ENCODE measurements around the gene PYGO2.
A peak's percentile ranks its signal among the peaks of the same experiment; 100 is the strongest.
"Not testable (repeated sequence)": the region's sequence is repeated elsewhere in the genome, so short reads cannot be mapped to it uniquely, and the experiment has no call there.

The PYGO2 gene

GRCh38 chr1:154983776-154984466 lies 22.3 kb upstream of the PYGO2 start:
- TF ChIP-seq, protein P1, sequence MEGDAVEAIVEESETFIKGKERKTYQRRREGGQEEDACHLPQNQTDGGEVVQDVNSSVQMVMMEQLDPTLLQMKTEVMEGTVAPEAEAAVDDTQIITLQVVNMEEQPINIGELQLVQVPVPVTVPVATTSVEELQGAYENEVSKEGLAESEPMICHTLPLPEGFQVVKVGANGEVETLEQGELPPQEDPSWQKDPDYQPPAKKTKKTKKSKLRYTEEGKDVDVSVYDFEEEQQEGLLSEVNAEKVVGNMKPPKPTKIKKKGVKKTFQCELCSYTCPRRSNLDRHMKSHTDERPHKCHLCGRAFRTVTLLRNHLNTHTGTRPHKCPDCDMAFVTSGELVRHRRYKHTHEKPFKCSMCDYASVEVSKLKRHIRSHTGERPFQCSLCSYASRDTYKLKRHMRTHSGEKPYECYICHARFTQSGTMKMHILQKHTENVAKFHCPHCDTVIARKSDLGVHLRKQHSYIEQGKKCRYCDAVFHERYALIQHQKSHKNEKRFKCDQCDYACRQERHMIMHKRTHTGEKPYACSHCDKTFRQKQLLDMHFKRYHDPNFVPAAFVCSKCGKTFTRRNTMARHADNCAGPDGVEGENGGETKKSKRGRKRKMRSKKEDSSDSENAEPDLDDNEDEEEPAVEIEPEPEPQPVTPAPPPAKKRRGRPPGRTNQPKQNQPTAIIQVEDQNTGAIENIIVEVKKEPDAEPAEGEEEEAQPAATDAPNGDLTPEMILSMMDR (conservative IDR thresholded peaks at IDR 0.05): no peak
- no peak for TF ChIP-seq ZFX (IDR thresholded peaks at IDR 0.05)
- H3K27ac ChIP-seq: peak overlapping the region; percentile 82

DNA sequence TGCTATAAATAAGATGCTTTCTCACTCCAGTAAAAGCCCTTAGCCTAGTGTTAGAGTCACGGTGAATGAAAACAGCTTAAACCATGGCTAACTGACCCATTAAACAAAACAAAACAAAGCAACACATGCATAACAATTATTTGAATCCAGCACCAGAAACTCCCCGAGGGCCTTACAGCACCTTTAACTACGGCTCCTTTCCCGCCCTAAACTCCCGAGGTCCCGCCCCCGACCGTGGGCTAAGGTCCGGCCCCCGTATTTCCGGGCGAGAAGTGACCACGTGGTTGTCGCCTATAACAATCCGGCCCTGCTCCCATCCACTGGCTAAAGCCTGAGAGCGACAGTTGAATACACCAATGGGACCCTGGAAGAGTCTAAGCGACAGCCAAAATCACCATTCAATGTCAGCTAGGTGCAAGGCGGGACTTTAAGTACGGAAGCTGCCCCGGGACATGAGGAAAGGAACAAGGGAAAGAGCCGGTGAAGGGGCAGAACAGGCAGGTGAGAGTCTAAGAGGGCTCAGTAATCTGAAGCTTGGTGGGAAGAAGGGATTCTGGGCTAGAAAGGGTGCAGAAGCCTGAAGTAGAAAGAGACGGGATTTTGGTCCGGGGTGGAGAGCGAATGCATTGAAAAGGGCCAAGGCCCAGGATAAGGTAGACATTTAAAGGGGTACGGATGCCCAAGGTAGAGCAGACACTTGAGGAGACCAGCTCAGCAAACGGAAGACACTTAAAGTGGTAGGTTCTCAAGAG lies 21.5 kb upstream of the PYGO2 start, which contains the start of gene FLAD1:
FLAD1 (plus strand) TSS at position 448 of the 752 bp plus-strand sequence. CDS start 351 bp downstream, outside the sequence.
- TF ChIP-seq, protein P1 (conservative IDR thresholded peaks at IDR 0.05): no peak
- TF ChIP-seq ZFX (IDR thresholded peaks at IDR 0.05): no peak
- peak within 1 kb of the TSS; percentile 82 for H3K27ac ChIP-seq

DNA sequence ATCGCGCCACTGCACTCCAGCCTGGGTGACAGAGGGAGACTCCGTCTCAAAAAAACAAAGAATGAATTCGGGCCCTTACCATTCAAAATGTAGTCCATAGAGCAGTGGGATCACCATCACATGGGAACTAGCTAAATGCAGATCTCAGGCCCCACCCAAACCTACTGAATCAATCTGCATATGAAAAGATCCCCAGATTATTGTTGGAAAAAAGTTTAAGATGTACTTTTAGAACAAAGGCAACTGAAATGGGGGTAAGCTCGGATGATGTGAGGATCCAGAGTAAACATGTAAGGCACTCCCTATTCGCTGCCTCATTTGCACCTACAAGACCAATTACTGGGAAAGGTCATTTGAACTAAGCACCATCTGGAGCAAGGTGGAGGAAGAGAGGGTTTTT lies 20.8 kb upstream of the PYGO2 start:
- peak overlapping the region; percentile 82 for H3K27ac ChIP-seq
- no peak for TF ChIP-seq ZFX (IDR thresholded peaks at IDR 0.05)
- TF ChIP-seq, protein P1 (conservative IDR thresholded peaks at IDR 0.05): no peak

GRCh38 chr1:154978360-154978759 lies 16.8 kb upstream of the PYGO2 start:
- no peak overlapping the region for H3K27ac ChIP-seq
- TF ChIP-seq ZFX (IDR thresholded peaks at IDR 0.05): no peak
- TF ChIP-seq, protein P1 (conservative IDR thresholded peaks at IDR 0.05): no peak

GRCh38 chr1:154977762-154978161 lies 16.2 kb upstream of the PYGO2 start:
- H3K27ac ChIP-seq: not testable (repeated sequence)

GRCh38 chr1:154975409-154976059 lies 14.0 kb upstream of the PYGO2 start:
- TF ChIP-seq, protein P1 (conservative IDR thresholded peaks at IDR 0.05): no peak
- TF ChIP-seq ZFX (IDR thresholded peaks at IDR 0.05): no peak
- H3K27ac ChIP-seq: peak overlapping the region; percentile 84

DNA sequence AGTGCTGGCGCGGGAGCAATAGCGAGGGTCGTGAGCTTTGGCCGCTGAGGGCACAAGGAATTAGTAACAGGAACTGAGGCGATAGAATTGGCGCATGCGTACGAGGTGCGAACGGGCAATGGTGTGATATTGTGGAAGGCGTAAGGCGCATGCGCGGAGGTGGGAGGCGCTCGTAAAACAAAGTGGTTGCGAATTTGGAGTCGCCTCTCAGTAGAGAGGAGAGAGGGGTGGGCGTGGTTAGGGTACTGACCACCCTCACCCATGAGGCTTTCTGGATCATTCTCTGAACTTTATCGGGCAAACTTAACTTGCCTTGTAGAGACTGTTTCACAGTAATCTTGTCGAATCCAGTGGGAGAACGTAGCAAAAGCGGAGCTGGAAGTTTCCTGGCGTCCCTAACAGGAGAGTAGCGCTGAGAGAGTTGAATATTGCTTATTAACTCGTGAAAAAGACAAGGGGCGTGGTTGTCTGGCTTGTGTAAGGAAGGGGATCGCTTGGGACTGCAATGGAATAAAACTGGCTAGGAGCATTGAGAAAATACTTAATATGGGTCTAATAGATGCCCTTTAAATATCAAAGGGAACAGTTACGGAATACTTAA lies 13.3 kb upstream of the PYGO2 start:
- TF ChIP-seq ZFX (IDR thresholded peaks at IDR 0.05): no peak
- TF ChIP-seq, protein P1 (conservative IDR thresholded peaks at IDR 0.05): no peak
- peak overlapping the region; percentile 84 for H3K27ac ChIP-seq
